BJ (cell line): Measurements from ENCODE around the gene UBE2J2. TPM values are rescaled to one million over a fixed set of nuclear protein-coding genes. Genes with fewer than 3 reads are reported as not detected.

ENCODE experiments used
- CTCF ChIA-PET: fragments of 350-600 bp; formaldehyde crosslinking; extraction: SDS; loops from one replicate; lab custom pipeline; 2021; ENCODE audit warnings: antibody characterized with exemption, inconsistent platforms; lab: Yijun Ruan, JAX
- POLR2A ChIA-PET: fragments of 300-600 bp; sonication (Branson Sonifier 250); formaldehyde crosslinking; extraction: SDS; loops from one replicate; lab custom pipeline; 2021; ENCODE audit warnings: antibody characterized with exemption; lab: Charles Lee
- DNase-seq: peaks from one replicate; pipeline ENCODE4 v3.0.0-alpha.2; 2011; ENCODE audit warnings: low read depth
- H3K27me3 ChIP-seq: 2 replicates; pipeline ENCODE4 v1.6.0; 2011; ENCODE audit warnings: low read length; ENCODE audit not compliant: control insufficient read depth, insufficient read depth
- H3K36me3 ChIP-seq: 2 replicates; pipeline ENCODE4 v1.5.1; 2011; ENCODE audit warnings: low read length; ENCODE audit not compliant: control insufficient read depth, insufficient read depth
- H3K4me3 ChIP-seq: 2 replicates; pipeline ENCODE4 v1.5.1; 2011; ENCODE audit warnings: low read depth, mild to moderate bottlenecking, control low read depth, low read length
- CTCF ChIP-seq: IDR thresholded peaks from 2 replicates; pipeline ENCODE4 v1.5.1; 2011; ENCODE audit warnings: low read depth, mild to moderate bottlenecking, control low read depth, inconsistent platforms, low read length, moderate library complexity; ENCODE audit not compliant: insufficient read depth
- polyA plus RNA-seq: library from polyadenylated mRNA; depleted of rRNA; stranded (reverse); fragments of >200 nt; gene quantifications from 2 replicates; pipeline ENCODE4 v1.2.3, GENCODE V29; 2011

The UBE2J2 gene
- polyA plus RNA-seq, 1 experiment, result 25.7 TPM

GRCh38 chr1:1236945-1237873 is 36.4 kb downstream of the UBE2J2 start:
- ChIA-PET POLR2A (no interaction called here), CTCF (interaction anchor here (1.4 to 1.6 kb wide), 2 partner anchors 115 to 116 kb away, joined by 4 to 5 read pairs; no protein-coding TSS in a partner anchor)
- Histone ChIP-seq H3K36me3 (peaks cover 2% of the 10 kb centered on the region; the same call in 1 of the 2 replicates), H3K27me3 (no peaks in the 10 kb centered on the region), H3K4me3 (no peak overlapping the region)
- DNase-seq, result no peak
- no peak for TF ChIP-seq CTCF

- ChIA-PET POLR2A (no interaction called here), CTCF (interaction anchor here (1.4 to 1.6 kb wide), 2 partner anchors 114 to 116 kb away, joined by 4 to 5 read pairs; no protein-coding TSS in a partner anchor)
- no peak for TF ChIP-seq CTCF
- Histone ChIP-seq H3K4me3 (no peak overlapping the region), H3K27me3 (no peaks in the 10 kb centered on the region), H3K36me3 (peaks cover 2% of the 10 kb centered on the region; the same call in 1 of the 2 replicates)
- no peak for DNase-seq
Observed at GRCh38 chr1:1236176-1236763, 37.4 kb downstream of the UBE2J2 start.

- ChIA-PET POLR2A (no interaction called here), CTCF (interaction anchor here (1.3 to 1.6 kb wide), 2 partner anchors 112 to 113 kb away, joined by 4 to 5 read pairs; no protein-coding TSS in a partner anchor)
- no peak for TF ChIP-seq CTCF
- Histone ChIP-seq H3K27me3 (no peaks in the 10 kb centered on the region), H3K4me3 (no peak overlapping the region), H3K36me3 (peaks cover 2% of the 10 kb centered on the region)
- no peak for DNase-seq
Observed at GRCh38 chr1:1235016-1235744, 38.5 kb downstream of the UBE2J2 start.

- Histone ChIP-seq H3K27me3 (no peaks in the 10 kb centered on the region), H3K36me3 (peaks cover 5% of the 10 kb centered on the region), H3K4me3 (no peak overlapping the region)
- ChIA-PET CTCF (interaction anchor here (0.5 to 1.3 kb wide), 2 partner anchors 38 to 112 kb away, joined by 3 to 4 read pairs; no protein-coding TSS in a partner anchor), POLR2A (no interaction called here)
- TF ChIP-seq CTCF, result no peak
- DNase-seq, result no peak
Observed at GRCh38 chr1:1234180-1234808, 39.4 kb downstream of the UBE2J2 start.
